H9 (cell line): ENCODE data around the gene FMO3. TPM values are rescaled to one million over a fixed set of nuclear protein-coding genes. Genes with fewer than 3 reads are reported as not detected.

Experiments
- DNase-seq: peaks from one replicate; pipeline ENCODE4 v3.0.0-alpha.2; 2017
- H2AFZ ChIP-seq: one replicate; pipeline ENCODE4 v1.6.1; 2013; ENCODE audit warnings: mild to moderate bottlenecking, low read length, control low read depth, moderate library complexity
- H2AK5ac ChIP-seq: 2 replicates; pipeline ENCODE4 v1.6.1; 2013; ENCODE audit warnings: low read length, control low read depth, mixed read lengths; ENCODE audit not compliant: insufficient read length
- H2BK120ac ChIP-seq: one replicate; pipeline ENCODE4 v1.6.1; 2013; ENCODE audit warnings: low read depth, mild to moderate bottlenecking, low read length, control low read depth, inconsistent platforms; ENCODE audit not compliant: poor library complexity, severe bottlenecking
- H2BK12ac ChIP-seq: 2 replicates; pipeline ENCODE4 v1.6.1; 2013; ENCODE audit warnings: low read length, control low read depth, mixed read lengths, low read depth; ENCODE audit not compliant: insufficient read length
- H2BK15ac ChIP-seq: 2 replicates; pipeline ENCODE4 v1.6.1; 2013; ENCODE audit warnings: low read depth, low read length, control low read depth
- H2BK20ac ChIP-seq: one replicate; pipeline ENCODE4 v1.6.1; 2013; ENCODE audit warnings: low read depth, mild to moderate bottlenecking, low read length, control low read depth, inconsistent platforms; ENCODE audit not compliant: poor library complexity, severe bottlenecking
- H2BK5ac ChIP-seq: 2 replicates; pipeline ENCODE4 v1.6.1; 2013; ENCODE audit warnings: low read length, control low read depth, mixed read lengths; ENCODE audit not compliant: insufficient read length
- H3K14ac ChIP-seq: 2 replicates; pipeline ENCODE4 v1.6.1; 2013; ENCODE audit warnings: low read length, control low read depth; ENCODE audit not compliant: insufficient read depth
- H3K18ac ChIP-seq: 2 replicates; pipeline ENCODE4 v1.6.1; 2013; ENCODE audit warnings: low read depth, mild to moderate bottlenecking, mixed read lengths, low read length, control low read depth; ENCODE audit not compliant: insufficient read length
- H3K23ac ChIP-seq: 2 replicates; pipeline ENCODE4 v1.6.1; 2013; ENCODE audit warnings: low read length, control low read depth, mixed read lengths, low read depth; ENCODE audit not compliant: insufficient read length
- H3K23me2 ChIP-seq: 2 replicates; pipeline ENCODE4 v1.6.1; 2013; ENCODE audit warnings: low read depth, mild to moderate bottlenecking, mixed read lengths, low read length, control low read depth; ENCODE audit not compliant: insufficient read length, poor library complexity, severe bottlenecking
- H3K27ac ChIP-seq: 2 replicates; pipeline ENCODE4 v1.5.1; 2013; ENCODE audit warnings: low read length, control low read depth, mixed read lengths, low read depth; ENCODE audit not compliant: insufficient read length
- H3K27me3 ChIP-seq: 2 replicates; pipeline ENCODE4 v1.6.1; 2013; ENCODE audit warnings: low read length, control low read depth, inconsistent platforms; ENCODE audit not compliant: insufficient read depth
- H3K4ac ChIP-seq: 2 replicates; pipeline ENCODE4 v1.6.1; 2013; ENCODE audit warnings: low read depth, mild to moderate bottlenecking, control low read depth, inconsistent platforms, low read length, moderate library complexity
- H3K4me1 ChIP-seq: 2 replicates; pipeline ENCODE4 v1.6.1; 2013; ENCODE audit warnings: low read length, control low read depth, inconsistent platforms; ENCODE audit not compliant: insufficient read depth
- H3K4me2 ChIP-seq: 2 replicates; pipeline ENCODE4 v1.6.1; 2013; ENCODE audit warnings: low read length, control low read depth, mixed read lengths; ENCODE audit not compliant: insufficient read length, insufficient read depth
- H3K56ac ChIP-seq: 2 replicates; pipeline ENCODE4 v1.6.1; 2013; ENCODE audit warnings: low read depth, mild to moderate bottlenecking, mixed read lengths, low read length, control low read depth; ENCODE audit not compliant: insufficient read length
- H3K79me1 ChIP-seq: 2 replicates; pipeline ENCODE4 v1.6.1; 2013; ENCODE audit warnings: low read depth, mild to moderate bottlenecking, moderate library complexity, low read length, control low read depth, inconsistent platforms; ENCODE audit not compliant: insufficient read depth, poor library complexity, severe bottlenecking
- H3K79me2 ChIP-seq: 2 replicates; pipeline ENCODE4 v1.6.1; 2013; ENCODE audit warnings: low read length, control low read depth, inconsistent platforms; ENCODE audit not compliant: insufficient read depth
- H3K9ac ChIP-seq: 2 replicates; pipeline ENCODE4 v1.6.1; 2013; ENCODE audit warnings: low read length, control low read depth, mixed read lengths; ENCODE audit not compliant: insufficient read length; ENCODE audit errors: extremely low read depth
- H3K9me3 ChIP-seq: one replicate; pipeline ENCODE4 v1.6.1; 2013; ENCODE audit warnings: low read depth, low read length, inconsistent platforms; ENCODE audit not compliant: control insufficient read depth
- H3T11ph ChIP-seq: one replicate; pipeline ENCODE4 v1.6.1; 2013; ENCODE audit warnings: mild to moderate bottlenecking, low read length, control low read depth, inconsistent platforms
- H4K20me1 ChIP-seq: one replicate; pipeline ENCODE4 v1.6.1; 2013; ENCODE audit not compliant: control insufficient read depth, insufficient read length, insufficient read depth
- H4K5ac ChIP-seq: 2 replicates; pipeline ENCODE4 v1.6.1; 2013; ENCODE audit warnings: low read depth, mild to moderate bottlenecking, mixed read lengths, low read length, control low read depth; ENCODE audit not compliant: insufficient read length
- H4K8ac ChIP-seq: replicated peaks from 2 replicates; pipeline ENCODE4 v1.6.1; 2013; ENCODE audit warnings: low read length, control low read depth, mixed read lengths, low read depth; ENCODE audit not compliant: insufficient read length
- H4K91ac ChIP-seq: 2 replicates; pipeline ENCODE4 v1.6.1; 2013; ENCODE audit warnings: low read depth, mild to moderate bottlenecking, moderate library complexity, mixed read lengths, low read length, control low read depth; ENCODE audit not compliant: insufficient read length
- H3K27ac Mint-ChIP-seq, 3 experiments: 2 replicates in 2 of 3; 3 replicates in 1 of 3; pipeline ENCODE4 v1.8.0; 2020 to 2021; ENCODE audit warnings: mixed read lengths in 3 of 3, mild to moderate bottlenecking in 1 of 3, moderate library complexity in 1 of 3
- H3K27me3 Mint-ChIP-seq: 2 replicates; pipeline ENCODE4 v1.8.0; 2021; ENCODE audit warnings: low read depth, mild to moderate bottlenecking, moderate library complexity, mixed read lengths
- H3K36me3 Mint-ChIP-seq, 3 experiments: 2 replicates in 2 of 3; 3 replicates in 1 of 3; pipeline ENCODE4 v1.8.0; 2020 to 2021; ENCODE audit warnings: low read depth in 3 of 3, mixed read lengths in 3 of 3; ENCODE audit not compliant: insufficient read depth in 1 of 3
- H3K4me1 Mint-ChIP-seq, 2 experiments: 2 replicates each; pipeline ENCODE4 v1.8.0; 2020; ENCODE audit warnings: mixed read lengths in 2 of 2
- H3K4me3 Mint-ChIP-seq, 2 experiments: 2 replicates in 1 of 2; 3 replicates in 1 of 2; pipeline ENCODE4 v1.8.0; 2020 to 2021; ENCODE audit warnings: mild to moderate bottlenecking in 2 of 2, mixed read lengths in 2 of 2, moderate library complexity in 1 of 2
- H3K9me3 Mint-ChIP-seq, 2 experiments: 2 replicates in 1 of 2; 3 replicates in 1 of 2; pipeline ENCODE4 v1.8.0; 2020; ENCODE audit warnings: mild to moderate bottlenecking in 2 of 2, mixed read lengths in 2 of 2, moderate library complexity in 1 of 2
- WGBS: extraction: QIAGEN DNeasy Blood & Tissue Kit; methylation state at CpG from one replicate; pipeline ENCODE4 v1.1.7; 2013; ENCODE audit warnings: missing lambda C conversion rate, low lambda C conversion rate, mixed read lengths; ENCODE audit not compliant: insufficient read length; ENCODE audit errors: extremely low coverage; 5-methylcytosine and 5-hydroxymethylcytosine counted together
- total RNA-seq: library from RNA; stranded (reverse); gene quantifications from 2 replicates; pipeline ENCODE4 v1.2.1, GENCODE V29; 2021
- TF ChIP-seq, protein P1 (sequence below): fragments of 200-600 bp; sonication (generic); conservative IDR thresholded peaks from 3 replicates; pipeline ENCODE4 v1.8.0; 2021; ENCODE audit warnings: antibody characterized with exemption, mild to moderate bottlenecking

Gene FMO3
- total RNA-seq, 1 experiment from 2014 or later = not detected

DNA sequence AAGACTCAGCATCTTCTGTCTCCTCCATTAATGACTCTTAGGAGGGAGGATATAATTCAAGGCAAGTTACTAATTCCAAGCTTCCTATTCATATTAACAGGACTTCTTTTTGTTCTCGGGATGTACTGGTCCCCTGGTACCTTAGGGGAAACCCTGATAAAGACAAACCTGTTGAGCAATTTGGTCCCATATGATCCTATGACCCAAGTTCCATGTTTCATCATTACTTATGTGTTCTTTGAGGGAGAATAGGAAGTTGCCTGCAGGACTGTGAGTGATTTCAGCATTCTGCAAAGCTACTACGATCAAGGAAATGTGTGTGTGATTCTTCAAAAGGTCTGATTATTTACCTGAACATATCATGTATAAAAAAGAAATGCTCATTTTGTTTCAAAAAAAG lies 5.8 kb upstream of the FMO3 start:
- Histone ChIP-seq H3K56ac (no peak overlapping the region), H3K18ac (no peak overlapping the region), H2BK20ac (no peak overlapping the region), H3K79me1 (no peaks in the 10 kb centered on the region), H3K23ac (no peak overlapping the region), H4K20me1 (no peaks in the 10 kb centered on the region), H4K5ac (no peak overlapping the region), H3K9me3 (no peaks in the 10 kb centered on the region), H2AK5ac (no peak overlapping the region), H2BK120ac (no peak overlapping the region), H3K23me2 (no peaks in the 10 kb centered on the region), H3K14ac (no peak overlapping the region), H3K4me2 (no peak overlapping the region), H3K79me2 (no peaks in the 10 kb centered on the region), H3K4ac (no peak overlapping the region), H3T11ph (no peak overlapping the region), H2BK12ac (no peak overlapping the region), H3K27me3 (no peaks in the 10 kb centered on the region), H3K27ac (no peak overlapping the region), H4K8ac (no peak overlapping the region), H3K4me1 (no peaks in the 10 kb centered on the region), H2BK5ac (no peak overlapping the region), H2AFZ (no peak overlapping the region), H4K91ac (no peak overlapping the region), H3K9ac (no peak overlapping the region), H2BK15ac (no peak overlapping the region)
- Mint-ChIP-seq H3K36me3 (no peaks in the 10 kb centered on the region), H3K9me3 (no peaks in the 10 kb centered on the region), H3K27me3 (no peaks in the 10 kb centered on the region), H3K27ac (no peak overlapping the region), H3K4me1 (peaks cover 0 to 3% of the 10 kb centered on the region in 2 experiments; a peak in 1 of 4 replicates), H3K4me3 (no peak overlapping the region)
- DNase-seq = no peak
- TF ChIP-seq, protein P1, sequence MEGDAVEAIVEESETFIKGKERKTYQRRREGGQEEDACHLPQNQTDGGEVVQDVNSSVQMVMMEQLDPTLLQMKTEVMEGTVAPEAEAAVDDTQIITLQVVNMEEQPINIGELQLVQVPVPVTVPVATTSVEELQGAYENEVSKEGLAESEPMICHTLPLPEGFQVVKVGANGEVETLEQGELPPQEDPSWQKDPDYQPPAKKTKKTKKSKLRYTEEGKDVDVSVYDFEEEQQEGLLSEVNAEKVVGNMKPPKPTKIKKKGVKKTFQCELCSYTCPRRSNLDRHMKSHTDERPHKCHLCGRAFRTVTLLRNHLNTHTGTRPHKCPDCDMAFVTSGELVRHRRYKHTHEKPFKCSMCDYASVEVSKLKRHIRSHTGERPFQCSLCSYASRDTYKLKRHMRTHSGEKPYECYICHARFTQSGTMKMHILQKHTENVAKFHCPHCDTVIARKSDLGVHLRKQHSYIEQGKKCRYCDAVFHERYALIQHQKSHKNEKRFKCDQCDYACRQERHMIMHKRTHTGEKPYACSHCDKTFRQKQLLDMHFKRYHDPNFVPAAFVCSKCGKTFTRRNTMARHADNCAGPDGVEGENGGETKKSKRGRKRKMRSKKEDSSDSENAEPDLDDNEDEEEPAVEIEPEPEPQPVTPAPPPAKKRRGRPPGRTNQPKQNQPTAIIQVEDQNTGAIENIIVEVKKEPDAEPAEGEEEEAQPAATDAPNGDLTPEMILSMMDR = no peak
- WGBS = no CpG with 5 or more reads among the region's 2 CpGs
